Parathyroid adenoma (tissue), 2 donors: ENCODE measurements around the gene PCDHGC4.

Experiments
- H2AFZ ChIP-seq: fragments of 300-600 bp; sonication (generic); one replicate; pipeline ENCODE4 v1.7.0; 2017; ENCODE audit warnings: antibody characterized with exemption, mild to moderate bottlenecking
- H3K27ac ChIP-seq: fragments of 300-600 bp; sonication (generic); one replicate; pipeline ENCODE4 v1.7.0; 2017
- H3K27me3 ChIP-seq: fragments of 300-600 bp; sonication (generic); one replicate; pipeline ENCODE4 v1.7.0; 2017; ENCODE audit warnings: low read length; ENCODE audit not compliant: control insufficient read depth, insufficient read depth
- H3K36me3 ChIP-seq: fragments of 300-600 bp; sonication (generic); one replicate; pipeline ENCODE4 v1.7.0; 2017; ENCODE audit warnings: low read length; ENCODE audit not compliant: control insufficient read depth, insufficient read depth
- H3K4me1 ChIP-seq: fragments of 300-600 bp; sonication (generic); one replicate; pipeline ENCODE4 v1.7.0; 2017; ENCODE audit warnings: control low read depth
- H3K4me2 ChIP-seq: fragments of 300-600 bp; sonication (generic); one replicate; pipeline ENCODE4 v1.7.0; 2017; ENCODE audit warnings: low read length
- H3K4me3 ChIP-seq: fragments of 300-600 bp; sonication (generic); one replicate; pipeline ENCODE4 v1.7.0; 2017; ENCODE audit warnings: low read depth, low read length
- H3K79me2 ChIP-seq: fragments of 300-600 bp; sonication (generic); one replicate; pipeline ENCODE4 v1.7.0; 2017; ENCODE audit warnings: control low read depth
- H3K9ac ChIP-seq: fragments of 300-600 bp; sonication (generic); one replicate; pipeline ENCODE4 v1.7.0; 2017; ENCODE audit warnings: mild to moderate bottlenecking
- H3K9me3 ChIP-seq: fragments of 300-600 bp; sonication (generic); one replicate; pipeline ENCODE4 v1.7.0; 2017; ENCODE audit warnings: low read length; ENCODE audit not compliant: control insufficient read depth
- CTCF ChIP-seq: fragments of 300-600 bp; sonication (generic); IDR thresholded peaks from one replicate; pipeline ENCODE4 v1.7.0; 2017; ENCODE audit warnings: antibody characterized with exemption, mild to moderate bottlenecking
- donor health status: primary hyperparathyroidism.

PCDHGC4 gene

GRCh38 chr5:141477044-141477575 is 7.7 kb upstream of the PCDHGC4 start:
- Histone ChIP-seq H3K79me2 (peaks cover 46% of the 10 kb centered on the region), H3K27me3 (no peaks in the 10 kb centered on the region), H3K9ac (no peak overlapping the region), H3K9me3 (no peaks in the 10 kb centered on the region), H3K27ac (peak overlapping the region; percentile 92), H3K36me3 (no peaks in the 10 kb centered on the region), H3K4me2 (peak overlapping the region; percentile 91), H2AFZ (no peak overlapping the region), H3K4me3 (peak overlapping the region; percentile 59), H3K4me1 (peaks cover 28% of the 10 kb centered on the region)
- no peak for TF ChIP-seq CTCF

- Histone ChIP-seq H3K27me3 (no peaks in the 10 kb centered on the region), H3K4me2 (peak overlapping the region; percentile 18), H3K4me3 (no peak overlapping the region), H3K79me2 (peaks cover 49% of the 10 kb centered on the region), H3K36me3 (no peaks in the 10 kb centered on the region), H2AFZ (no peak overlapping the region), H3K9me3 (no peaks in the 10 kb centered on the region), H3K4me1 (peaks cover 28% of the 10 kb centered on the region), H3K9ac (no peak overlapping the region), H3K27ac (no peak overlapping the region)
- no peak for TF ChIP-seq CTCF
Observed at GRCh38 chr5:141477815-141478214, 7.0 kb upstream of the PCDHGC4 start.

GRCh38 chr5:141478321-141478945 is 6.4 kb upstream of the PCDHGC4 start:
- Histone ChIP-seq H3K9me3 (no peaks in the 10 kb centered on the region), H3K4me2 (peak overlapping the region; percentile 18), H3K27ac (no peak overlapping the region), H2AFZ (no peak overlapping the region), H3K9ac (no peak overlapping the region), H3K36me3 (no peaks in the 10 kb centered on the region), H3K4me1 (peaks cover 28% of the 10 kb centered on the region), H3K79me2 (peaks cover 54% of the 10 kb centered on the region), H3K4me3 (no peak overlapping the region), H3K27me3 (no peaks in the 10 kb centered on the region)
- TF ChIP-seq CTCF = peak; percentile 74

- Histone ChIP-seq H2AFZ (no peak overlapping the region), H3K79me2 (peaks cover 63% of the 10 kb centered on the region), H3K27me3 (no peaks in the 10 kb centered on the region), H3K9ac (no peak overlapping the region), H3K4me3 (no peak overlapping the region), H3K4me2 (no peak overlapping the region), H3K9me3 (no peaks in the 10 kb centered on the region), H3K36me3 (no peaks in the 10 kb centered on the region), H3K27ac (no peak overlapping the region), H3K4me1 (peaks cover 34% of the 10 kb centered on the region)
- TF ChIP-seq CTCF = no peak
Observed at GRCh38 chr5:141479776-141480175, 5.1 kb upstream of the PCDHGC4 start.

GRCh38 chr5:141483902-141484301 is 928 bp upstream of the PCDHGC4 start:
- H3K9me3 ChIP-seq = no peaks in the 10 kb centered on the region
- H3K79me2 ChIP-seq = peaks cover 60% of the 10 kb centered on the region
- no peaks in the 10 kb centered on the region for H3K36me3 ChIP-seq
- H3K9ac ChIP-seq = peak overlapping the region; percentile 0
- TF ChIP-seq CTCF = no peak
- H3K4me3 ChIP-seq = no peak overlapping the region
- no peak overlapping the region for H2AFZ ChIP-seq
- H3K27ac ChIP-seq = no peak overlapping the region
- no peak overlapping the region for H3K4me2 ChIP-seq
- H3K27me3 ChIP-seq = no peaks in the 10 kb centered on the region
- H3K4me1 ChIP-seq = peaks cover 17% of the 10 kb centered on the region
